NCI-H1092 treated with DMSO at 0.1 percent for 48 hours (cell line): ENCODE results near the gene KIF17.

Experiments
- DNase-seq: peaks from one replicate; lab custom pipeline; 2025; lab: John Stamatoyannopoulos, UW

KIF17 gene

GRCh38 chr1:20625176-20626097 lies 92.4 kb downstream of the KIF17 start:
- no peak for DNase-seq

- no peak for DNase-seq
These were observed 93.1 kb downstream of the KIF17 start for GRCh38 chr1:20624709-20625108.

GRCh38 chr1:20621012-20621411 lies 96.8 kb downstream of the KIF17 start:
- DNase-seq, result no peak

GRCh38 chr1:20619999-20620398 lies 97.8 kb downstream of the KIF17 start:
- no peak for DNase-seq

- no peak for DNase-seq
These were observed 99.3 kb downstream of the KIF17 start for GRCh38 chr1:20618550-20618949.

- DNase-seq, result no peak
These were observed 100.8 kb downstream of the KIF17 start for GRCh38 chr1:20616847-20617487.

- no peak for DNase-seq
These were observed 101.6 kb downstream of the KIF17 start for GRCh38 chr1:20615946-20616846.

GRCh38 chr1:20614131-20614579 lies 103.7 kb downstream of the KIF17 start:
- DNase-seq, result no peak
